ENCODE data around the gene ZNF462. TPM values are rescaled to one million over a fixed set of nuclear protein-coding genes. Genes with fewer than 3 reads are reported as not detected.

The ZNF462 gene
- total RNA-seq, 1 donor from 2014 or later: 98.3 TPM

DNA sequence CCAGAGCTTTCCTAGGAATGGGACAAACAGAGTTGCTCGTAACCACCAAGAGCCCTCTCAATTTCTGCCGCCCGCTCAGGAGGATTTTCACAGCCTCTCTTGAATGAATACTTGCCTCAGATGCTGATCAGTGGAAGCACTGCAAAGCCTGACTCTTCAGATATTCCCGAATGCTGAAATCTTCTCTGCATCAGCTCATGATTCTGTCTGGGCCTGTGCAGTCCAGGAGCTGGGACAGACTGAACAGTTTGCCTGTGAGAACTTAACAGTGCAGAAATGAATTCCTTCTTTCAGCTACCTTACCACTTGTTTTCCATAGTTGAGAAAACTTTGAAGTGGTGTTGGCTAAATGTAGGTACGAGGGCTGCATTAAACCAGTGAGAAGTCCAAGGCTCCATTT, 17.1 kb downstream of the ZNF462 start:
- H3K36me3 Mint-ChIP-seq (ENCODE audit: low read depth, unreplicated experiment): peaks cover 6% of the 10 kb centered on the region

DNA sequence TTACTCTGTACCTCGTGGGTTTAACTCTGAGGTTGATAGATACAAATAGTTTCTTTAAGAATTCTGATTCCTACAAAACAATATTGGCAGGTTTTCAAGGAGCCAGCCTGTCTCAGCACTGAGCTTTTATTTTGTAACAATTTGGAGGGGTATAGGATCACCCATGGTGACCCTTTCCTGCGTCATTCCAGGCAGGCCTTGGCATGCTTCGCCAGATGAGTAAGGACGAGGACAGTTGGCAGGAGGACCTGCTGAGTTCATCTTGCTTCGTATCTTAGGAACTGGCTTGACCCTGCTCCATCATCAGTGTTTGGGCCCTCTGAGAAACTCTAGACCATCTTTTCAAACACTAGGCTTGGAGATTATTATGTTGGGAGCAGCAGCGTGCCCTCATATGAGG, 17.9 kb downstream of the ZNF462 start:
- Mint-ChIP-seq H3K4me3 (ENCODE audit: unreplicated experiment) (no peak overlapping the region), H3K36me3 (ENCODE audit: low read depth, unreplicated experiment) (peaks cover 6% of the 10 kb centered on the region), H3K27me3 (ENCODE audit: unreplicated experiment) (peaks cover 1% of the 10 kb centered on the region), H3K9me3 (ENCODE audit: unreplicated experiment) (no peaks in the 10 kb centered on the region), H3K4me1 (ENCODE audit: unreplicated experiment) (peaks cover 40% of the 10 kb centered on the region), H3K27ac (ENCODE audit: unreplicated experiment) (no peak overlapping the region)
- DNase-seq (ENCODE audit: low spot score): no peak
- TF ChIP-seq, protein P1, sequence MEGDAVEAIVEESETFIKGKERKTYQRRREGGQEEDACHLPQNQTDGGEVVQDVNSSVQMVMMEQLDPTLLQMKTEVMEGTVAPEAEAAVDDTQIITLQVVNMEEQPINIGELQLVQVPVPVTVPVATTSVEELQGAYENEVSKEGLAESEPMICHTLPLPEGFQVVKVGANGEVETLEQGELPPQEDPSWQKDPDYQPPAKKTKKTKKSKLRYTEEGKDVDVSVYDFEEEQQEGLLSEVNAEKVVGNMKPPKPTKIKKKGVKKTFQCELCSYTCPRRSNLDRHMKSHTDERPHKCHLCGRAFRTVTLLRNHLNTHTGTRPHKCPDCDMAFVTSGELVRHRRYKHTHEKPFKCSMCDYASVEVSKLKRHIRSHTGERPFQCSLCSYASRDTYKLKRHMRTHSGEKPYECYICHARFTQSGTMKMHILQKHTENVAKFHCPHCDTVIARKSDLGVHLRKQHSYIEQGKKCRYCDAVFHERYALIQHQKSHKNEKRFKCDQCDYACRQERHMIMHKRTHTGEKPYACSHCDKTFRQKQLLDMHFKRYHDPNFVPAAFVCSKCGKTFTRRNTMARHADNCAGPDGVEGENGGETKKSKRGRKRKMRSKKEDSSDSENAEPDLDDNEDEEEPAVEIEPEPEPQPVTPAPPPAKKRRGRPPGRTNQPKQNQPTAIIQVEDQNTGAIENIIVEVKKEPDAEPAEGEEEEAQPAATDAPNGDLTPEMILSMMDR (IDR thresholded peaks at IDR 0.05; ENCODE audit: unreplicated experiment): no peak

More for the DNA sequence above, 17.1 kb downstream of the ZNF462 start:
- Mint-ChIP-seq H3K4me3 (ENCODE audit: unreplicated experiment) (no peak overlapping the region), H3K9me3 (ENCODE audit: unreplicated experiment) (no peaks in the 10 kb centered on the region), H3K27me3 (ENCODE audit: unreplicated experiment) (peaks cover 1% of the 10 kb centered on the region), H3K27ac (ENCODE audit: unreplicated experiment) (no peak overlapping the region), H3K4me1 (ENCODE audit: unreplicated experiment) (peaks cover 46% of the 10 kb centered on the region)
- no peak for DNase-seq (ENCODE audit: low spot score)
- TF ChIP-seq, protein P1 (IDR thresholded peaks at IDR 0.05; ENCODE audit: unreplicated experiment): no peak

DNA sequence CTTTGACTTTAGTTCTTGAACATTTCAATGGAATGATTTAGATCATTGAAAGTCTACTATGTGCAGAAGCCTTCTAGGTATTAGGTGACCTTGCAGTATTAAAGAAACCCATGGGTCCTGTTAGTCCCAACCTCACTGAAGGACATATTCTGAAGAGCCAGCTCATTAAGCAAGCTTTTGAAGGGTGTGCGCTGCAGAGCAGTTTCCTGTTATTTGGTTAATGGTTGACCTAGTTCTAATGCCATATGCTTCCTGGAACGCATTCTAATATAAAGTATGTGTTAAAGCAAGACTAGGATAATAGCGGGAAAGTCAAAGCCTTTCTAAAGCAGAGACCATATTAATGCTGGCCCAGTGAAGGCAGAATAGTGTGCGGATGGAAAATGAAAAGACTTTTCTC, 20.1 kb downstream of the ZNF462 start:
- H3K4me1 Mint-ChIP-seq (ENCODE audit: unreplicated experiment): peaks cover 46% of the 10 kb centered on the region
- no peak overlapping the region for H3K27ac Mint-ChIP-seq (ENCODE audit: unreplicated experiment)

DNA sequence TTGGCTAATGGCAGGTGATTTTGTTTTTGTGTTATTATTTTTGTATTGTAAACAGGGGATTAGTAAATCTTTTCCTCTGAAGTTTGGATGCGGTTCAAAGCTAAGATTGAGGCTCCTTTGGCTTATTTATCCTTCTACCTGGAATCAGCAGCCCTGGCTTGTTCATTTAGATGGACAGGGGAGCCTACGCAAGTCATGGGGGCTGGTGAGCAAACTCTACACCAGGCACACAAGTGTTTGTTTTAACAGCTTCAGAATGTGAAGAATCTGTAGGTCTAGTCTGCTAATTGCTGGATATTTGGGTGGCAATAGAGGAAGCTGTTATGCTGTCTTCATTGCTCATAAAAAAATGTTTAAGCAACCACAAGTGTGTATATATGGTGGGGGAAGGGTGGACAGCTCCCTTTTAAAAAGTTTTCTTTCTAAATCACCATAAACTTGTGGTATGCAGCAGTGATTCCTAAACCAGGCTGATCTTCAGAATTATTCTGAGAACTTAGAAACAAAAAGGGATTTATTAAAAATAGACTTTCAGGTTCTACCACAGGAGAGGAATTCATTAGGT, 20.7 kb downstream of the ZNF462 start:
- DNase-seq (ENCODE audit: low spot score): no peak
- Mint-ChIP-seq H3K4me3 (ENCODE audit: unreplicated experiment) (no peak overlapping the region), H3K9me3 (ENCODE audit: unreplicated experiment) (no peaks in the 10 kb centered on the region), H3K4me1 (ENCODE audit: unreplicated experiment) (peaks cover 43% of the 10 kb centered on the region), H3K27ac (ENCODE audit: unreplicated experiment) (no peak overlapping the region), H3K27me3 (ENCODE audit: unreplicated experiment) (peaks cover 1% of the 10 kb centered on the region), H3K36me3 (ENCODE audit: low read depth, unreplicated experiment) (peaks cover 6% of the 10 kb centered on the region)
- TF ChIP-seq, protein P1 (IDR thresholded peaks at IDR 0.05; ENCODE audit: unreplicated experiment): no peak

More for the DNA sequence above, 20.1 kb downstream of the ZNF462 start:
- no peaks in the 10 kb centered on the region for H3K9me3 Mint-ChIP-seq (ENCODE audit: unreplicated experiment)
- H3K36me3 Mint-ChIP-seq (ENCODE audit: low read depth, unreplicated experiment): peaks cover 6% of the 10 kb centered on the region
- no peak for DNase-seq (ENCODE audit: low spot score)
- no peak overlapping the region for H3K4me3 Mint-ChIP-seq (ENCODE audit: unreplicated experiment)
- H3K27me3 Mint-ChIP-seq (ENCODE audit: unreplicated experiment): peaks cover 1% of the 10 kb centered on the region
- TF ChIP-seq, protein P1 (IDR thresholded peaks at IDR 0.05; ENCODE audit: unreplicated experiment): no peak

DNA sequence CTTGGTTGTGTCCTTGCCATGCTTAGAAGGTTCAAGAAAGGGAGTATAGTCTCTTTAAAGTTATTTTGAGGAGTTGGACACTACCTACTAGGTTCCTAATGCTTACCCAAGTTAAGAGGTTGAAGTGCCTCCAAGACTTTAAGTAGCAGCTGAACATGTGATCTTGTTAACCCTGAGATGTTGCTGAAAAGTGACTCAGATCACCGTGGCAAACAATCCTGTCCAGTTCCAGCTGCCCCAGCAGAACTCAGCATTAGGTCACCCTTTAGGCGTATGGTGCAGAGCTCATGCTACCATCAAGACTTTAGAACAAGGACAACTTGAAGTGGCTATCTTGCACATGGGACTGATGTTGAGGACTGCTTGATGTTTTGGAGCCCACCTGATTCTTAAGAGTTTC, 22.5 kb downstream of the ZNF462 start:
- DNase-seq (ENCODE audit: low spot score): no peak
- Mint-ChIP-seq H3K4me1 (ENCODE audit: unreplicated experiment) (peaks cover 45% of the 10 kb centered on the region), H3K4me3 (ENCODE audit: unreplicated experiment) (no peak overlapping the region), H3K36me3 (ENCODE audit: low read depth, unreplicated experiment) (peaks cover 2% of the 10 kb centered on the region), H3K27ac (ENCODE audit: unreplicated experiment) (no peak overlapping the region), H3K27me3 (ENCODE audit: unreplicated experiment) (peaks cover 1% of the 10 kb centered on the region), H3K9me3 (ENCODE audit: unreplicated experiment) (no peaks in the 10 kb centered on the region)
- TF ChIP-seq, protein P1 (IDR thresholded peaks at IDR 0.05; ENCODE audit: unreplicated experiment): no peak

All from endothelial cell (in vitro differentiated cells).